Gastrocnemius medialis (tissue), 4 donors: ENCODE results near the gene HADHB.

Source experiments
- CTCF ChIP-seq, 5 experiments: fragments of 450-650 bp in 3 of 5; fragments of 200-600 bp in 2 of 5; sonication (generic) in 2 of 5; IDR thresholded peaks in 4 of 5; conservative IDR thresholded peaks in 1 of 5; 1 replicate in 4 of 5; 2 replicates in 1 of 5; pipeline ENCODE4 v1.5.1; 2016 to 2019; ENCODE audit warnings: antibody characterized with exemption in 5 of 5, mild to moderate bottlenecking in 3 of 5, moderate library complexity in 3 of 5
- POLR2A ChIP-seq, 2 donors: fragments of 450-650 bp; IDR thresholded peaks; one replicate each; pipeline ENCODE4 v1.6.1; 2017; ENCODE audit warnings: antibody characterized with exemption in 2 of 2, mild to moderate bottlenecking in 2 of 2, moderate library complexity in 2 of 2

GRCh38 chr2:26238311-26238958 is 6.3 kb upstream of the HADHB start:
- no peak for TF ChIP-seq POLR2A (IDR thresholded peaks at IDR 0.05)
- TF ChIP-seq CTCF (IDR thresholded peaks at IDR 0.05 in 4 of 5, conservative IDR thresholded peaks at IDR 0.05 in 1 of 5), result no peak
